ENCODE results near the gene ZBTB7A. TPM values are rescaled to one million over a fixed set of nuclear protein-coding genes. Genes with fewer than 3 reads are reported as not detected.

The ZBTB7A gene
- total RNA-seq, 3 donors from 2014 or later, result 29.0 to 38.7 (median 29.8) TPM

- Histone ChIP-seq H3K27me3 (no peaks in the 10 kb centered on the region), H3K36me3 (no peaks in the 10 kb centered on the region), H3K9me3 (no peaks in the 10 kb centered on the region), H3K27ac (no peak overlapping the region), H3K4me3 (no peak overlapping the region), H3K4me1 (no peaks in the 10 kb centered on the region)
- DNase-seq (ENCODE audit: low spot score in 2 of 2), result no peak
- TF ChIP-seq POLR2A (IDR thresholded peaks at IDR 0.05) (no peak), POLR2AphosphoS5 (IDR thresholded peaks at IDR 0.05) (no peak), CTCF (IDR thresholded peaks at IDR 0.05) (no peak)
- intact Hi-C loops (cut with DNase I; ENCODE audit: low total_unique reads), result no loop called here
Measured at GRCh38 chr19:4113398-4114088, 46.8 kb upstream of the ZBTB7A start.

GRCh38 chr19:4112367-4112766 is 45.7 kb upstream of the ZBTB7A start:
- Histone ChIP-seq H3K4me3 (no peak overlapping the region), H3K4me1 (no peaks in the 10 kb centered on the region), H3K9me3 (no peaks in the 10 kb centered on the region), H3K27me3 (no peaks in the 10 kb centered on the region), H3K36me3 (no peaks in the 10 kb centered on the region), H3K27ac (no peak overlapping the region)
- intact Hi-C loops (cut with DNase I; ENCODE audit: low total_unique reads), result no loop called here
- TF ChIP-seq POLR2A (IDR thresholded peaks at IDR 0.05) (no peak), POLR2AphosphoS5 (IDR thresholded peaks at IDR 0.05) (no peak), CTCF (IDR thresholded peaks at IDR 0.05) (no peak)
- no peak for DNase-seq (ENCODE audit: low spot score in 2 of 2)

- intact Hi-C loops (cut with DNase I; ENCODE audit: low total_unique reads), result no loop called here
- TF ChIP-seq CTCF (IDR thresholded peaks at IDR 0.05), result no peak
- no peak for TF ChIP-seq POLR2AphosphoS5 (IDR thresholded peaks at IDR 0.05)
- TF ChIP-seq POLR2A (IDR thresholded peaks at IDR 0.05), result no peak
- DNase-seq (ENCODE audit: low spot score in 2 of 2), result no peak
- no peaks in the 10 kb centered on the region for H3K4me1 ChIP-seq
- H3K9me3 ChIP-seq, result no peaks in the 10 kb centered on the region
- no peak overlapping the region for H3K4me3 ChIP-seq
- no peak overlapping the region for H3K27ac ChIP-seq
- no peaks in the 10 kb centered on the region for H3K27me3 ChIP-seq
- H3K36me3 ChIP-seq, result no peaks in the 10 kb centered on the region
Measured at GRCh38 chr19:4109626-4109945, 42.9 kb upstream of the ZBTB7A start.

- no peaks in the 10 kb centered on the region for H3K27me3 ChIP-seq
- no peak overlapping the region for H3K4me3 ChIP-seq
- H3K9me3 ChIP-seq, result no peaks in the 10 kb centered on the region
- TF ChIP-seq CTCF (IDR thresholded peaks at IDR 0.05) (no peak), POLR2A (IDR thresholded peaks at IDR 0.05) (no peak), POLR2AphosphoS5 (IDR thresholded peaks at IDR 0.05) (no peak)
- DNase-seq (ENCODE audit: low spot score in 2 of 2), result no peak
- no peaks in the 10 kb centered on the region for H3K4me1 ChIP-seq
- intact Hi-C loops (cut with DNase I; ENCODE audit: low total_unique reads), result no loop called here
- no peaks in the 10 kb centered on the region for H3K36me3 ChIP-seq
- H3K27ac ChIP-seq, result no peak overlapping the region
Measured at GRCh38 chr19:4108767-4109625, 42.3 kb upstream of the ZBTB7A start.

GRCh38 chr19:4103080-4103433 is 36.4 kb upstream of the ZBTB7A start:
- no peak for DNase-seq (ENCODE audit: low spot score in 2 of 2)
- Histone ChIP-seq H3K36me3 (no peaks in the 10 kb centered on the region), H3K27ac (no peak overlapping the region), H3K9me3 (no peaks in the 10 kb centered on the region), H3K4me1 (no peaks in the 10 kb centered on the region), H3K27me3 (no peaks in the 10 kb centered on the region), H3K4me3 (no peak overlapping the region)
- TF ChIP-seq POLR2A (IDR thresholded peaks at IDR 0.05) (no peak), POLR2AphosphoS5 (IDR thresholded peaks at IDR 0.05) (no peak), CTCF (IDR thresholded peaks at IDR 0.05) (no peak)
- intact Hi-C loops (cut with DNase I; ENCODE audit: low total_unique reads), result no loop called here
